DND-41 (cell line): ENCODE results near the gene CSNK2A1.

Source experiments
- ATAC-seq: fragments of 200-7000 bp; cut with Tn5 transposase; 3 replicates; pipeline ENCODE4 v1.9.1; 2021; ENCODE audit warnings: low read depth; ENCODE audit not compliant: insufficient read depth
- DNase-seq: peaks from one replicate; pipeline ENCODE4 v3.0.0-alpha.2; 2020
- H2AFZ ChIP-seq: 2 replicates; pipeline ENCODE4 v1.6.0; 2012; ENCODE audit warnings: low read depth, low read length
- H3K27ac ChIP-seq: 2 replicates; pipeline ENCODE4 v1.5.1; 2012; ENCODE audit warnings: low read length, inconsistent platforms
- H3K27me3 ChIP-seq: fragments of 200-600 bp; sonication (generic); 2 replicates; pipeline ENCODE4 v1.6.0; 2012; ENCODE audit warnings: low read length, mild to moderate bottlenecking, inconsistent platforms; ENCODE audit not compliant: insufficient read depth, poor library complexity
- H3K36me3 ChIP-seq: 2 replicates; pipeline ENCODE4 v1.5.1; 2012; ENCODE audit warnings: low read length, inconsistent platforms; ENCODE audit not compliant: insufficient read depth
- H3K4me1 ChIP-seq: 2 replicates; pipeline ENCODE4 v1.5.1; 2012; ENCODE audit warnings: mild to moderate bottlenecking, low read length; ENCODE audit not compliant: insufficient read depth
- H3K4me2 ChIP-seq: 2 replicates; pipeline ENCODE4 v1.6.0; 2012; ENCODE audit warnings: mild to moderate bottlenecking, moderate library complexity, low read length, inconsistent platforms; ENCODE audit not compliant: insufficient read depth
- H3K4me3 ChIP-seq, 2 experiments: fragments of 200-600 bp in 1 of 2; shearing (Covaris generic) in 1 of 2; 2 replicates each; pipeline ENCODE4 v1.5.1; 2012 to 2016; ENCODE audit warnings: inconsistent platforms in 2 of 2, low read length in 2 of 2, mild to moderate bottlenecking in 2 of 2, low read depth in 1 of 2, moderate library complexity in 1 of 2
- H3K79me2 ChIP-seq: 2 replicates; pipeline ENCODE4 v1.6.0; 2012; ENCODE audit warnings: low read length, inconsistent platforms; ENCODE audit not compliant: insufficient read depth
- H3K9ac ChIP-seq: 2 replicates; pipeline ENCODE4 v1.6.0; 2012; ENCODE audit warnings: low read depth, mild to moderate bottlenecking, inconsistent platforms, low read length, moderate library complexity
- H3K9me3 ChIP-seq: 2 replicates; pipeline ENCODE4 v1.5.1; 2012; ENCODE audit warnings: low read length, moderate library complexity, mild to moderate bottlenecking, inconsistent platforms; ENCODE audit not compliant: insufficient read depth, severe bottlenecking
- H4K20me1 ChIP-seq: 2 replicates; pipeline ENCODE4 v1.6.0; 2012; ENCODE audit warnings: low read length; ENCODE audit not compliant: insufficient read depth
- EZH2 ChIP-seq: IDR thresholded peaks from 3 replicates; pipeline ENCODE4 v1.6.1; 2012; ENCODE audit warnings: borderline replicate concordance, low read depth, mild to moderate bottlenecking, moderate library complexity, low read length, inconsistent platforms; ENCODE audit not compliant: severe bottlenecking
- TF ChIP-seq, protein P1 (sequence below): IDR thresholded peaks from 2 replicates; pipeline ENCODE4 v1.5.1; 2012; ENCODE audit warnings: borderline replicate concordance, low read length, moderate library complexity, mild to moderate bottlenecking; ENCODE audit not compliant: poor library complexity, severe bottlenecking; ENCODE audit errors: extremely low read depth

Gene CSNK2A1

DNA sequence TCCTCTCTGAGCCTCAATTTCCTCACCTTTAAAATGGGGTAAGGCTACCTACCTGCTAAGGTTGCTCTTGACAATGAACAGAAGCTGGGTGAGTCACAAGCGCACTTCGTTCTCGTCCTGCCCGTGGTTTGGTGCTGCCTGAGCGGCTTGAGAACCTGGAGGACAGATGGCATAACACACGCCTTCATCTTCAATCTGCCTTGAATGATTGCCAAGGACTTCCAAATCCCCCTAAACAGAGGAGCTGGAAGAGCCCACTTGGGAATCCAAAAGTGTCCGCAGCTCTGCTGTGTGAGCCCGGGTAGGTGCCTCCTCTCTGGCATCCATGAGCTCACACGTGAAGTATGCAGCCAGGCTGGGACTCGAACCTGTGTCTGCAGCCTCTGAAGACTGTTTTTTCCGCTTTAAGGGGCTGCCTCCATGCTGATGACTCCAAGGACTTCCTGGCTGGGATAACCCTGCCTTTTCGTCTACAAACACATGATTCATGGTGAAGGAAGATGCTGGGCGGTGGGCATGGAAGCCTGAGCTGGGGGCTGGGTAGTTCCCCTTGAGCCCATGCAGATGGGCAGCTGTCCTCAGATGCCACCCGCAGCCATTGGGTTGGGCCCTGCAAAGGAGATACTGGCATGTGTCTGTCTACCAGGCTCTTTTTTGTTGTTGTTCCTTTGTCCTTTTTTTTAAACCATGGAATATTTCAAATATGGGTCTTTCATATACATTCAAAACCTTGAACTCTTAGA is 25.3 kb upstream of the CSNK2A1 start:
- Histone ChIP-seq H4K20me1 (no peaks in the 10 kb centered on the region), H3K79me2 (no peaks in the 10 kb centered on the region), H3K9me3 (no peaks in the 10 kb centered on the region), H3K27me3 (peaks cover 28% of the 10 kb centered on the region), H3K36me3 (no peaks in the 10 kb centered on the region), H3K4me2 (no peak overlapping the region), H3K27ac (no peak overlapping the region), H3K9ac (no peak overlapping the region), H3K4me3 (no peak overlapping the region), H2AFZ (no peak overlapping the region), H3K4me1 (no peaks in the 10 kb centered on the region)
- TF ChIP-seq, protein P1, sequence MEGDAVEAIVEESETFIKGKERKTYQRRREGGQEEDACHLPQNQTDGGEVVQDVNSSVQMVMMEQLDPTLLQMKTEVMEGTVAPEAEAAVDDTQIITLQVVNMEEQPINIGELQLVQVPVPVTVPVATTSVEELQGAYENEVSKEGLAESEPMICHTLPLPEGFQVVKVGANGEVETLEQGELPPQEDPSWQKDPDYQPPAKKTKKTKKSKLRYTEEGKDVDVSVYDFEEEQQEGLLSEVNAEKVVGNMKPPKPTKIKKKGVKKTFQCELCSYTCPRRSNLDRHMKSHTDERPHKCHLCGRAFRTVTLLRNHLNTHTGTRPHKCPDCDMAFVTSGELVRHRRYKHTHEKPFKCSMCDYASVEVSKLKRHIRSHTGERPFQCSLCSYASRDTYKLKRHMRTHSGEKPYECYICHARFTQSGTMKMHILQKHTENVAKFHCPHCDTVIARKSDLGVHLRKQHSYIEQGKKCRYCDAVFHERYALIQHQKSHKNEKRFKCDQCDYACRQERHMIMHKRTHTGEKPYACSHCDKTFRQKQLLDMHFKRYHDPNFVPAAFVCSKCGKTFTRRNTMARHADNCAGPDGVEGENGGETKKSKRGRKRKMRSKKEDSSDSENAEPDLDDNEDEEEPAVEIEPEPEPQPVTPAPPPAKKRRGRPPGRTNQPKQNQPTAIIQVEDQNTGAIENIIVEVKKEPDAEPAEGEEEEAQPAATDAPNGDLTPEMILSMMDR, result no peak
- no peak for TF ChIP-seq EZH2
- ATAC-seq, result no peak
- DNase-seq, result no peak

DNA sequence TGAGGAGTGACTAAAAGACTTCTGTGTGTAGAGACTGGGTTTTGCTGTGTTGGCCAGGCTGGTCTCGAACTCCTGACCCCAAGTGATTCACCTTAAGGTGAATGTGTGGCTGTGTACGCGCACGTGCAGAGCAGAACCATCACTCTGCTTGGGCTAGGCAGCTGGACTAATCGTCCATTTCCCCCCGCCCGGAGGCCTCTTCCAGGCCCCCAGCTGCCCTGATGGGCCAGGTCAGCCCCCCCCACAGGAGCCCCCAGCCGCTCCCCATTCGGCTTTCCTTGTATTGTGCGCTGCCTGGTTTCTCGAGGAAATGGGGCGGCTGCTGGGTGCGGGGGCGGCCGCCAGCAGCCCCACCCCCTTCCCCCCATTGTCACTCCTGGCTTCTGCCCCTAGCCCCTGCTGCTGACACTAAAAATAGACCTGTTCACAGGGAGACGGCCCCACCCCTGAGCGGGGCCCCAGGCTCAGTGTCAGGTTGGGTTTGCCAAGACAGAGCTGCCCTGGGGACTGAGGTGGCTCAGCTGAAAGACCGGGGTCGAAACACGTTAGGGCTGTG is 24.6 kb upstream of the CSNK2A1 start:
- ATAC-seq (no peak), DNase-seq (no peak)
- Histone ChIP-seq H3K9ac (no peak overlapping the region), H3K9me3 (no peaks in the 10 kb centered on the region), H3K36me3 (no peaks in the 10 kb centered on the region), H3K27ac (no peak overlapping the region), H3K27me3 (peaks cover 21% of the 10 kb centered on the region), H2AFZ (no peak overlapping the region), H4K20me1 (no peaks in the 10 kb centered on the region), H3K4me1 (no peaks in the 10 kb centered on the region), H3K79me2 (no peaks in the 10 kb centered on the region), H3K4me3 (no peak overlapping the region), H3K4me2 (no peak overlapping the region)
- TF ChIP-seq, protein P1, result no peak
- TF ChIP-seq EZH2, result no peak

DNA sequence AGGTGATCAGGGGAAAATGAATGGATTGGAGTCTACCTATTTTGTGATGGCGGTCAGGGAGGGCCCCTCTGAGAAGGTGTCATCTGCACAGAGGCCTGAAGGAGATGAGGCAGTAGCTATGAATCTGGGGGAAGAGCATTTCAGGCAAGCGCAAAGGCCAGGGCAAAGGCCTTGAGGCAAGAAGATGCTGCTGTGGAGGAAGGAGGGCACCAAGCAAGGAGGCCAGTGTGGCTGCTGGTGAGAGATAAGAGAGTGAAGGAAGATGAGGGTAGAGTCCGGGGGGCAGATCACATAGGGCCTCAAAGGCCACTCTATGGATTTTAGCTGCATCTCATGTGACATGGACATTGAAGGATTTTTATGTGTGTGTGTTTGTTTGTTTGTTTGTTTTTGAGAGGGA is 20.6 kb upstream of the CSNK2A1 start:
- H3K27me3 ChIP-seq, result peaks cover 14% of the 10 kb centered on the region
- TF ChIP-seq, protein P1, result no peak
- no peak for TF ChIP-seq EZH2
- no peak overlapping the region for H3K4me3 ChIP-seq
- H3K4me2 ChIP-seq, result no peak overlapping the region
- ATAC-seq, result no peak
- no peaks in the 10 kb centered on the region for H3K36me3 ChIP-seq
- no peaks in the 10 kb centered on the region for H3K4me1 ChIP-seq
- H3K79me2 ChIP-seq, result no peaks in the 10 kb centered on the region
- H2AFZ ChIP-seq, result no peak overlapping the region
- H3K9me3 ChIP-seq, result no peaks in the 10 kb centered on the region
- no peak for DNase-seq
- no peaks in the 10 kb centered on the region for H4K20me1 ChIP-seq
- no peak overlapping the region for H3K27ac ChIP-seq
- H3K9ac ChIP-seq, result no peak overlapping the region
